Measurements from ENCODE around the gene CBLB.

DNA sequence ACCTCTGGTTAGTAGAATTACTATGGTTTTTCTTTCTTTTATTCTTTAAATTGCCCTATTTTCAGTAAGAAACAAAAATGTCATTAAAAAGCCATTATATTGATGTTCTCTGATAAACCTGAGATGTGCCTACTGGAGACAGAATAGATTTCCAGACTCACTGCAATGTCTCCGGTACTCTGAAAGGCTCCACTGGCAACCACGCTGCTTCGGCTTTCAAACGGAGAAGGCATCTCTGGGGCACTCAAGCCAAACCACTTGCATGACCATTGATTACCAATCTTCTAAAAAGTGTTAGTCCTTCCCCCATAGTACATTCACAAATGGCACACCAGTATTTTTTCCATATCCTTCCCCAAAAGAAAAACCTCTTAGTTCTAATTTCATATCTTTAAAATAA is 82.6 kb downstream of the CBLB start:
- TF ChIP-seq, protein P1, sequence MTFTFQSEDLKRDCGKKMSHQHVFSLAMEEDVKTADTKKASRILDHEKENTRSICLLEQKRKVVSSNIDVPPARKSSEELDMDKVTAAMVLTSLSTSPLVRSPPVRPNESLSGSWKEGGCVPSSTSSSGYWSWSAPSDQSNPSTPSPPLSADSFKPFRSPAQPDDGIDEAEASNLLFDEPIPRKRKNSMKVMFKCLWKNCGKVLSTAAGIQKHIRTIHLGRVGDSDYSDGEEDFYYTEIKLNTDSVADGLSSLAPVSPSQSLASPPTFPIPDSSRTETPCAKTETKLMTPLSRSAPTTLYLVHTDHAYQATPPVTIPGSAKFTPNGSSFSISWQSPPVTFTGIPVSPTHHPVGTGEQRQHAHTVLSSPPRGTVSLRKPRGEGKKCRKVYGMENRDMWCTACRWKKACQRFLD (tag by site-specific recombination; IDR thresholded peaks at IDR 0.05), result no peak
- TF ChIP-seq, protein P2, sequence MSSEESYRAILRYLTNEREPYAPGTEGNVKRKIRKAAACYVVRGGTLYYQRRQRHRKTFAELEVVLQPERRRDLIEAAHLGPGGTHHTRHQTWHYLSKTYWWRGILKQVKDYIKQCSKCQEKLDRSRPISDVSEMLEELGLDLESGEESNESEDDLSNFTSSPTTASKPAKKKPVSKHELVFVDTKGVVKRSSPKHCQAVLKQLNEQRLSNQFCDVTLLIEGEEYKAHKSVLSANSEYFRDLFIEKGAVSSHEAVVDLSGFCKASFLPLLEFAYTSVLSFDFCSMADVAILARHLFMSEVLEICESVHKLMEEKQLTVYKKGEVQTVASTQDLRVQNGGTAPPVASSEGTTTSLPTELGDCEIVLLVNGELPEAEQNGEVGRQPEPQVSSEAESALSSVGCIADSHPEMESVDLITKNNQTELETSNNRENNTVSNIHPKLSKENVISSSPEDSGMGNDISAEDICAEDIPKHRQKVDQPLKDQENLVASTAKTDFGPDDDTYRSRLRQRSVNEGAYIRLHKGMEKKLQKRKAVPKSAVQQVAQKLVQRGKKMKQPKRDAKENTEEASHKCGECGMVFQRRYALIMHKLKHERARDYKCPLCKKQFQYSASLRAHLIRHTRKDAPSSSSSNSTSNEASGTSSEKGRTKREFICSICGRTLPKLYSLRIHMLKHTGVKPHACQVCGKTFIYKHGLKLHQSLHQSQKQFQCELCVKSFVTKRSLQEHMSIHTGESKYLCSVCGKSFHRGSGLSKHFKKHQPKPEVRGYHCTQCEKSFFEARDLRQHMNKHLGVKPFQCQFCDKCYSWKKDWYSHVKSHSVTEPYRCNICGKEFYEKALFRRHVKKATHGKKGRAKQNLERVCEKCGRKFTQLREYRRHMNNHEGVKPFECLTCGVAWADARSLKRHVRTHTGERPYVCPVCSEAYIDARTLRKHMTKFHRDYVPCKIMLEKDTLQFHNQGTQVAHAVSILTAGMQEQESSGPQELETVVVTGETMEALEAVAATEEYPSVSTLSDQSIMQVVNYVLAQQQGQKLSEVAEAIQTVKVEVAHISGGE (tag by site-specific recombination; conservative IDR thresholded peaks at IDR 0.05; ENCODE audit: low read depth), result no peak
- TF ChIP-seq GLI2 (tag by site-specific recombination; IDR thresholded peaks at IDR 0.05; ENCODE audit: borderline replicate concordance, low read depth) (no peak), ZNF274 (IDR thresholded peaks at IDR 0.05; ENCODE audit: low read length) (no peak), ZNF274 (tag by site-specific recombination; IDR thresholded peaks at IDR 0.05; ENCODE audit: borderline replicate concordance) (no peak)

Measured in HEK293 (cell line).